ENCODE data around the gene TFF2. TPM values are rescaled to one million over a fixed set of nuclear protein-coding genes. Genes with fewer than 3 reads are reported as not detected.

The TFF2 gene
- total and polyA plus RNA-seq, 2 donors from 2014 or later = not detected

DNA sequence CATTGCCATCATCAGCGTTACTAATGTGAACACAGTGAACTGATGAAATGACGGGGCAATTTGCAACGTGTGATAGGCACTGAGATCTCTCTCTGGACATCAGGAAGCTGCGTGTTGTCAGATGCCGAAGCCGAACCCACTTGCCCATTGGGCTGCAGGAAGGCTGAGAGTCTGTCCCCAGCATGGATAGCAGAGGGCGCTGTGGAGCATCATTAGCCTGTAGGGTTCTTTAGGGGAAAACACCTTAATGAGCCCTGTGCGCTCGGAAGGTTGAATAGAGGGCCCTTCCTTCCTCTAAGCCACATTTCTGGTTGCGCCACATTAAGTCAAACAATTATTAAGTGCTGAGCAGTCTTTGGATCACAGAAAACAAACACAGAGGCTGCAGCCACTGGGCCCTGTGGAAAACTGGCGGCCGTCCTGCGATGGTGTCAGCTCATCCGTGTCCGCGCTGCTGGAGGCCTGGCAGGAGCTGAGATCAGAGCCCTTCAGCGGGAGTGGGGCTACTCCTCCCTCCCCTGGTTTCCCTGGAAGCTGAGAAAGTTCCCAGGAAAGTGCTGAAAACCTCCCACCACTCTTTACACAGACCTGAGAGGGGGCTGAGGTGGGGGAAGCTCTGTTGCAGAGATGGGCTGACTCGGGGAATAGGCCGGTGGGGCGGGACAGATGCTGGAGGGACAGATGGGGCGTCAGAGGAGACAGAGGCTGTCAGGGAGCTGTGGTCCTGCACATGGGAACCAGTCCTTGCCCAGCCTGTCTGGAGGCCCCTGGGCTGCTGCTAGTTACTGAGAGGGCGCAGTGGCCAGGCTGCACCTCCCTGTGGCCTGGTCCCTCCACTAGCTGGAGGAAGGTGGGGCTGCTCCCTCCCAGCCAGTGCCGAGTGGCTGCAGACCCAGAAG is 12.7 kb downstream of the TFF2 start:
- Histone ChIP-seq H3K9ac (ENCODE audit: low read length in 3 of 3) (peak overlapping the region in 1 of 3 donors; percentile 12), H3K27ac (ENCODE audit: low read depth in 2 of 2, low read length in 2 of 2) (no peak overlapping the region), H3K9me3 (ENCODE audit: control insufficient read depth in 2 of 3, insufficient read depth in 1 of 3, low read length in 3 of 3) (no peaks in the 10 kb centered on the region), H3K27me3 (ENCODE audit: control insufficient read depth, insufficient read depth, low read length) (no peaks in the 10 kb centered on the region), H3K36me3 (ENCODE audit: control insufficient read depth in 2 of 3, insufficient read depth in 3 of 3, low read length in 3 of 3) (no peaks in the 10 kb centered on the region), H3K4me3 (ENCODE audit: low read length in 3 of 3) (no peak overlapping the region), H3K4me1 (ENCODE audit: control insufficient read depth in 2 of 3, insufficient read depth in 2 of 3, low read depth in 1 of 3, low read length in 3 of 3) (peaks cover 0 to 9% (median 0%) of the 10 kb centered on the region in 3 donors)
- peak; percentile 85 to 94 (median 90) for DNase-seq
- no peak for FAIRE-seq
- intact Hi-C loops (cut with DNase I) = loop anchor here (10.0 kb wide), 1 partner anchor 107 kb away; no protein-coding TSS in a partner anchor
- TF ChIP-seq, protein P1, sequence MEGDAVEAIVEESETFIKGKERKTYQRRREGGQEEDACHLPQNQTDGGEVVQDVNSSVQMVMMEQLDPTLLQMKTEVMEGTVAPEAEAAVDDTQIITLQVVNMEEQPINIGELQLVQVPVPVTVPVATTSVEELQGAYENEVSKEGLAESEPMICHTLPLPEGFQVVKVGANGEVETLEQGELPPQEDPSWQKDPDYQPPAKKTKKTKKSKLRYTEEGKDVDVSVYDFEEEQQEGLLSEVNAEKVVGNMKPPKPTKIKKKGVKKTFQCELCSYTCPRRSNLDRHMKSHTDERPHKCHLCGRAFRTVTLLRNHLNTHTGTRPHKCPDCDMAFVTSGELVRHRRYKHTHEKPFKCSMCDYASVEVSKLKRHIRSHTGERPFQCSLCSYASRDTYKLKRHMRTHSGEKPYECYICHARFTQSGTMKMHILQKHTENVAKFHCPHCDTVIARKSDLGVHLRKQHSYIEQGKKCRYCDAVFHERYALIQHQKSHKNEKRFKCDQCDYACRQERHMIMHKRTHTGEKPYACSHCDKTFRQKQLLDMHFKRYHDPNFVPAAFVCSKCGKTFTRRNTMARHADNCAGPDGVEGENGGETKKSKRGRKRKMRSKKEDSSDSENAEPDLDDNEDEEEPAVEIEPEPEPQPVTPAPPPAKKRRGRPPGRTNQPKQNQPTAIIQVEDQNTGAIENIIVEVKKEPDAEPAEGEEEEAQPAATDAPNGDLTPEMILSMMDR (IDR thresholded peaks at IDR 0.05; ENCODE audit: borderline replicate concordance, extremely low read depth, insufficient read depth) = peak; percentile 67

DNA sequence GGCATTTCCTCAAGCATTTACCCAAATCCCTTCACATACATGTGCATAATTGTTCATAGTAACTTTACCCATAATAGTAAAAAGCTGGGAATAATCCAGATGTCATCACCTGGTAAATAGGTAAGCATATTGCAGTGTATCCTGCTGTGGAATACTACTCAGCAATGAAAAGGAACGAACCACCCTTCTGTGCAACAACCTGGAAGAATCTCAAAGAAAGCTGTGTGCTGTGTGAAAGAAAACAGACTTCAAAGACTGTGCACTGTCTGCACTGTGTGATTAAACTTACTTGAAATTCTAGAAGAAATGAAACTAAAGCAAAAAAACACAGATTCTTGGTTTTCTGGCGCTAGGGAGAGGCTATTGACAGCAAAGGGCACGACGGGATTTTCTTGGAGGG is 13.5 kb downstream of the TFF2 start:
- intact Hi-C loops (cut with DNase I) = loop anchor here (10.0 kb wide), 1 partner anchor 108 kb away; no protein-coding TSS in a partner anchor
- no peak overlapping the region for H3K27ac ChIP-seq (ENCODE audit: low read depth in 2 of 2, low read length in 2 of 2)

DNA sequence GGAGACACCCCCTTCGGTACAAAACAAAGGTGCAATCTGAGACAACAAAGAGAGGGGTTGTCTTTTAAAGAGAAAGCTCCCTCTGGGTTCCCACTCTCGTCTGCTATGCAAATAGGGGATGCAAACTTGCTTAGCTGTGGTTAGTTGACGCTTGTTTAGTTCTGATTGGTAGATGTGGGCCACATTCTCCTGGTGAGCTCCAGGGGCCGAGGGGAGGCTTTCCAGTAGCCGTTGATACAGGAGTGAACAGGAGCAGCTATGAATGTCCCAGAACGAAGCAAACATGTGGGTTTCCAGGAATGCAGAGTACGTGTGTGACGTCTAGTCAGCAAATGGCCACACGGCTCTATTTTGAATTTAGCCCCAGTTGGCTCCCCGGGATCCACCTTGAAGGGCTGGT is 14.7 kb downstream of the TFF2 start:
- TF ChIP-seq, protein P1 (IDR thresholded peaks at IDR 0.05; ENCODE audit: borderline replicate concordance, extremely low read depth, insufficient read depth) = no peak
- Histone ChIP-seq H3K4me1 (ENCODE audit: control insufficient read depth in 2 of 3, insufficient read depth in 2 of 3, low read depth in 1 of 3, low read length in 3 of 3) (peaks cover 0 to 9% (median 0%) of the 10 kb centered on the region in 3 donors), H3K9me3 (ENCODE audit: control insufficient read depth in 2 of 3, insufficient read depth in 1 of 3, low read length in 3 of 3) (peaks cover 0 to 8% (median 0%) of the 10 kb centered on the region in 3 donors), H3K9ac (ENCODE audit: low read length in 3 of 3) (no peak overlapping the region), H3K27ac (ENCODE audit: low read depth in 2 of 2, low read length in 2 of 2) (no peak overlapping the region), H3K27me3 (ENCODE audit: control insufficient read depth, insufficient read depth, low read length) (no peaks in the 10 kb centered on the region), H3K4me3 (ENCODE audit: low read length in 3 of 3) (no peak overlapping the region), H3K36me3 (ENCODE audit: control insufficient read depth in 2 of 3, insufficient read depth in 3 of 3, low read length in 3 of 3) (no peaks in the 10 kb centered on the region)
- peak in 4 of 5 donors; percentile 50 to 66 (median 58) for DNase-seq
- intact Hi-C loops (cut with DNase I) = loop anchor here (10.0 kb wide), 1 partner anchor 109 kb away; no protein-coding TSS in a partner anchor
- FAIRE-seq = no peak

More for the DNA sequence above, 13.5 kb downstream of the TFF2 start:
- no peak overlapping the region for H3K4me3 ChIP-seq (ENCODE audit: low read length in 3 of 3)
- DNase-seq (no peak), FAIRE-seq (no peak)
- H3K9me3 ChIP-seq (ENCODE audit: control insufficient read depth in 2 of 3, insufficient read depth in 1 of 3, low read length in 3 of 3) = no peaks in the 10 kb centered on the region
- TF ChIP-seq, protein P1 (IDR thresholded peaks at IDR 0.05; ENCODE audit: borderline replicate concordance, extremely low read depth, insufficient read depth) = no peak
- H3K4me1 ChIP-seq (ENCODE audit: control insufficient read depth in 2 of 3, insufficient read depth in 2 of 3, low read depth in 1 of 3, low read length in 3 of 3) = peaks cover 0 to 9% (median 0%) of the 10 kb centered on the region in 3 donors
- H3K36me3 ChIP-seq (ENCODE audit: control insufficient read depth in 2 of 3, insufficient read depth in 3 of 3, low read length in 3 of 3) = no peaks in the 10 kb centered on the region
- H3K9ac ChIP-seq (ENCODE audit: low read length in 3 of 3) = no peak overlapping the region
- no peaks in the 10 kb centered on the region for H3K27me3 ChIP-seq (ENCODE audit: control insufficient read depth, insufficient read depth, low read length)

All from kidney (tissue), 14 donors.